SK-N-MC (cell line): Measurements from ENCODE around the gene SFXN5.
"Not testable (repeated sequence)": the region's sequence is repeated elsewhere in the genome, so short reads cannot be mapped to it uniquely, and the experiment has no call there.

Experiments used
- DNase-seq: peaks from one replicate; pipeline ENCODE4 v3.0.0-alpha.2; 2011; ENCODE audit warnings: low read depth, low spot score
- H3K27ac ChIP-seq: fragments of 200-600 bp; sonication (generic); 2 replicates; pipeline ENCODE4 v1.5.1; 2016; ENCODE audit warnings: mixed run types
- H3K36me3 ChIP-seq: fragments of 200-600 bp; sonication (generic); 2 replicates; pipeline ENCODE4 v1.6.1; 2017; ENCODE audit warnings: antibody characterized with exemption, low read length, mixed read lengths; ENCODE audit not compliant: insufficient read depth
- H3K4me3 ChIP-seq: fragments of 200-600 bp; sonication (generic); 2 replicates; pipeline ENCODE4 v1.5.1; 2016
- H3K9ac ChIP-seq: fragments of 200-600 bp; sonication (generic); 2 replicates; pipeline ENCODE4 v1.8.0; 2017; ENCODE audit warnings: mixed run types, mixed read lengths; ENCODE audit not compliant: insufficient read length
- H3K9me3 ChIP-seq: fragments of 200-600 bp; sonication (generic); 2 replicates; pipeline ENCODE4 v1.6.1; 2017; ENCODE audit warnings: low read depth, mild to moderate bottlenecking, antibody characterized with exemption, low read length, moderate library complexity, mixed read lengths
- EZH2 ChIP-seq: fragments of 200-600 bp; sonication (generic); IDR thresholded peaks from one replicate; pipeline ENCODE4 v1.6.1; 2017; ENCODE audit warnings: antibody characterized with exemption
- FOXP2 ChIP-seq: optimal IDR thresholded peaks from 2 replicates; pipeline ENCODE3; 2011; ENCODE audit warnings: mild to moderate bottlenecking, moderate library complexity; ENCODE audit not compliant: insufficient read depth; ENCODE audit errors: extremely low read length, control extremely low read depth
- POLR2AphosphoS5 ChIP-seq: IDR thresholded peaks from 2 replicates; pipeline ENCODE4 v1.6.1; 2012; ENCODE audit warnings: mild to moderate bottlenecking, low read depth, low read length, borderline replicate concordance

SFXN5 gene

DNA sequence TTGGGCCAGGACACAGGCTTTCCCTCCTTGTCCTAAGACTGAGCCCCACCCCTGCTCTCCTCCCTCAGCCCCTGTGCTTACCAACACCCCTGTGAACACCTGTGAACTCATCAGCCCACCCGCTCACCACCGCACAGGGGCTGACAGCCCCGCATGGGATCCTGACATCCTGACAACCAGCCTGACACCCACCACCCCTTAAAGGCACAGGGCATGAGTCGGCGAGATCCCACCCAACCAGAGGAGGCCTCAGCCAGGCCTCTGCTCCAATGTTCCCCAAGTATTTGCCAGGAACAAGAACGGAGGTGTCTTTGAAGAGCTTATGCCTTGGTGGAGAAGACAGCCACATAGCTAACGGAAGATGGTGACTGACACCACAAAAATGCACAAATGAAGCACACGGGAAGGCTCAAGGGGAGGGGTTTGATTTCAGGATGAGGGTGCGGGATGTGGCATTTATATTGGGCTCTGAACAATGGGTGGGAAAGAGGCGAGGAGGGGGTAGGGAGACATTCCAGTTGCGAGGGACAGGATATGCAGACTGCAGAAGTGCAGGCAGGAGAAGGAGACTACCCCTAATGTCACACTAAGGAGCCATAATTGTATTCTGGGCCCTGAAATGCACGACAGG, 30.2 kb upstream of the SFXN5 start:
- TF ChIP-seq FOXP2 (no peak), EZH2 (no peak), POLR2AphosphoS5 (no peak)
- no peak for DNase-seq
- H3K27ac ChIP-seq = no peak overlapping the region
- no peak overlapping the region for H3K9ac ChIP-seq
- H3K36me3 ChIP-seq = no peaks in the 10 kb centered on the region
- no peaks in the 10 kb centered on the region for H3K9me3 ChIP-seq
- no peak overlapping the region for H3K4me3 ChIP-seq

DNA sequence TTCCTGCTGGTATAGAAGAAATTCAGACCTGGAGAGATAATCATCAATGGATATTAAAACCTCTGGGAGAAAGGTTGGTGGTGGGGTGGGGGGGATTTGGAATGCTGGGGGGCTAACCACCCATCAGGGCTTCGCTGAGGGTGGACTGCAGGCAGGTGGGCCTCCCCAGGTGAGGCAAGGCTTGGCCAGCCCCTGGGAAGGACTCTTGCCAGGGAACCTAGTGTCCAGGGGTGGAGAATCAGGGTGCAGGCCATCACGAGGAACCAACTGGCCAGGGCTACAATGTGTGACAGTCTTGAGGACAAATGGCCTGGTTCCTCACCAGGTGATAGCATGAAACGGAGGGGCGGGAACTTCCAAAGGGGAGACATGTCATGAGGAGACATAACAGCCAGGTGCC, 29.4 kb upstream of the SFXN5 start:
- no peak overlapping the region for H3K9ac ChIP-seq
- TF ChIP-seq FOXP2 (no peak), POLR2AphosphoS5 (no peak), EZH2 (no peak)
- no peak for DNase-seq
- H3K27ac ChIP-seq = no peak overlapping the region
- H3K4me3 ChIP-seq = no peak overlapping the region
- H3K9me3 ChIP-seq = no peaks in the 10 kb centered on the region
- H3K36me3 ChIP-seq = no peaks in the 10 kb centered on the region

DNA sequence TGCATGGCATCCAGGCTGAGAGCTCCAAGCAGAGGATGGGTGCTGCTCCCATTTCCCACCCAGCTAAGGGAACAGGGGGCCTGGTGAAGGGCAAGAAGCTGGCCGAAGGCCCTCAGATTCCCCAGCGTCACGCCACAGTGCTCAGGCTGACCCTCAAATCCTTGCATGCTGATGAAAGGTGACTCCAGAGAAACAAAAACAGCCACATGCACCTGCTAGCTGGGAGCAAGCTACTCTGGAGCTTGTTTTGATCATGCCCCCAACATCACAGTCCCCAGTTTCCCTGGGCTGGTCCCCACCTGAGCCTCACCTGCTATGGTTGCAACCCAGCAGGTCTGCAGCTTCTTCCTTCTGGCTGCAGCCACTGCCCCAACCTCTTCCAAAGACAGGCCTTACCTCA, 28.0 kb upstream of the SFXN5 start:
- no peak for DNase-seq
- Histone ChIP-seq H3K9ac (no peak overlapping the region), H3K4me3 (no peak overlapping the region), H3K27ac (no peak overlapping the region), H3K9me3 (no peaks in the 10 kb centered on the region), H3K36me3 (no peaks in the 10 kb centered on the region)
- TF ChIP-seq FOXP2 (no peak), POLR2AphosphoS5 (no peak), EZH2 (no peak)

DNA sequence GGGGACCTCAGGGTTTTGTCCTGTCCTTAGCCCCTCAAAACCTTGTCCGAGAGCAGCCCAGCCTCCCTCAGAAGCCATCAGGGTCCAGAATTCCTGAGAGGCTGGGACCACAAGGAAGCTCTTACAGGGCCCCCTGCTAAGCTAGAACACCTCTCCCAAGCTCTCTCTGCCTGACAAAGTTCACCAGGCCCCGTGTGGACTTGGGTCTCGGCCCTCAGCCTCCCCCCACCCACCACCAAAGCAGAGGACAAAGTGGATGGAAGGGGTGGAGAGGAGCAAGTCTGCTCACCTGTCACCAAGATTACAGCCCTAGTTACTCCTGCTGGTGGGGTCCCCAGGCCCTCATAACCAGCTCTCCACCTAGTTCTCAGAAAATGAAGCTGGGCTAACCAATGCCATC, 24.4 kb upstream of the SFXN5 start:
- Histone ChIP-seq H3K27ac (no peak overlapping the region), H3K36me3 (no peaks in the 10 kb centered on the region), H3K9ac (no peak overlapping the region), H3K4me3 (no peak overlapping the region), H3K9me3 (no peaks in the 10 kb centered on the region)
- no peak for DNase-seq
- TF ChIP-seq EZH2 (no peak), FOXP2 (no peak), POLR2AphosphoS5 (no peak)

DNA sequence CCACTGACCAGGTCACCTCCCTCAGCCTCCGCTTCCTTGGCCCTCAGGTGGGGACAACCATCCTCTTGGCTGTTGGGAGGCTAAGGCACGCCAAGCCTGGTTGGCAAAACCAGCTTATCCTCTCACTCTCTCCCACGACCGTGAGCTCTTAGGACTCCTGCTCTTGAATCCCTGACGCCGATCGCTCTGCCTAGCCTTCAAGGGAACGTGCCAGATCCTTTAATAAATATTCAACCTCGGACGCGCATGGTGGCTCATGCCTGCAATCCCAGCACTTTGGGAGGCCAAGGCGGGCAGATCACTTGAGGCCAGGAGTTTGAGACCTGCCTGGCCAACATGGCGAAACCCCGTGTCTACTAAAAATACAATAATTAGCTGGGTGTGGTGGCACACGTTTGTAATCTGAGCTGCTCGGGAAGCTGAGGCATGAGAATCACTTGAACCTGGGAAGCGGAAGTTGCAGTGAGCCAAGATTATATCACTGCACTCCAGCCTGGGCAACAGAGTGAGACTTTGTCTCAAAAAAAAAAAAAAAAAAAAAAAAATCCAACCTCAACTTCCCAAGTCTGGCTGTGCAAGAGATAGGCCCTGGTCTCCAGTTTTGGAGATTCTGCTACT, 22.2 kb upstream of the SFXN5 start:
- H3K4me3 ChIP-seq, H3K9ac ChIP-seq, H3K36me3 ChIP-seq, DNase-seq, H3K27ac ChIP-seq, H3K9me3 ChIP-seq: not testable (repeated sequence)

DNA sequence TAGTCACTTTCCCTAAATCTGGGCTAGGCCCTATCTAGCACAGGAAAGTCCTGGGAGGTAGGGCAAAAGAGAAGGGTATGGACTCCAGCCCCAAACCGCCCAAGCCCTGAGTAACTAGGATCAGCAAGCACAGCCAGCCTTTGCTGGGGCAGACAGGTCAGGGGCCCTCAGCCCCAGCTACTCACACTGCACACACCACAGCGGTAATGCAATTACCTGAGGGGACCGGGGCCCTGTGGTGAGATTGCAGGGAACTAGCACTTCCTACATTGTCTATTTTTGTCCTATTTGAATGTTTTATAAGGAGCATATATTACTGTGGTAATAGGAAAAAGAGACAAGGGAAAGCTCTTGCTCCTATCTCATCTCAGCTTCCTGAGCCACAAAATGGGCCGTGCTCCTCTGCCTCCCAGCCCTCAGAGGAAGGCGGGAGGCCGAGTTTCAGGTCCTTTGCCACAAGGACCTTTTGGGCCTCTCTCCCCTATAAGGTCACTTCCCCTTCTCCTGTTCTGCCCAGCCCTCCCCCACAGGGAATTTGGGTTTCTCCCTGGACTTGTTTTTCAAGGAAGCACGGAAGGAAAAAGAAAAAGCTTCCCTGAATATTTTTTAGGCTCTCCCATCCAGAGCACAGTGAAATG, 20.8 kb upstream of the SFXN5 start:
- DNase-seq = no peak
- Histone ChIP-seq H3K9me3 (no peaks in the 10 kb centered on the region), H3K27ac (no peak overlapping the region), H3K4me3 (no peak overlapping the region), H3K36me3 (no peaks in the 10 kb centered on the region; the same call in 1 of the 2 replicates), H3K9ac (no peak overlapping the region)
- TF ChIP-seq EZH2 = no peak
- no peak for TF ChIP-seq FOXP2
- TF ChIP-seq POLR2AphosphoS5 = no peak

DNA sequence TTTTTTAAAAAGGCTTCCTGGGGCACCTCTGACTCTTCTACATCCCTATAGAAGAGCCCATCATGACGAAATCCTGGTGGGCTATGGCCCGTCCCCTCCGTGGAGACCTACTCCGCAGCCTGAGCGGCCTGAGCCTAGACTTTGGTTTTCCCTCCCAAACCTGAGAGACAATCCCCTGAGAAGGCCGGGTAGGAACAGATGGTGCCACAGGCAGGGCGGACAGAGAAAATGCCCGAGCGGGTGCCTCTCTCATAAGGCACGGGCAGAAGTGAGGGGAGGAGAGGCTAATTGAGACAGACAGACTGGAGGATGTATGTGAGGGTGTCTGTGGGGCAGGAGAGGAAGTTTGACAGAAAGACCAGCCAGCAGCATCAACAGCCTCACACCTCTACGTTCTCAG, 20.2 kb upstream of the SFXN5 start:
- Histone ChIP-seq H3K9me3 (no peaks in the 10 kb centered on the region), H3K27ac (no peak overlapping the region), H3K9ac (no peak overlapping the region), H3K36me3 (no peaks in the 10 kb centered on the region; the same call in 1 of the 2 replicates), H3K4me3 (no peak overlapping the region)
- TF ChIP-seq EZH2 (no peak), POLR2AphosphoS5 (no peak), FOXP2 (no peak)
- no peak for DNase-seq

DNA sequence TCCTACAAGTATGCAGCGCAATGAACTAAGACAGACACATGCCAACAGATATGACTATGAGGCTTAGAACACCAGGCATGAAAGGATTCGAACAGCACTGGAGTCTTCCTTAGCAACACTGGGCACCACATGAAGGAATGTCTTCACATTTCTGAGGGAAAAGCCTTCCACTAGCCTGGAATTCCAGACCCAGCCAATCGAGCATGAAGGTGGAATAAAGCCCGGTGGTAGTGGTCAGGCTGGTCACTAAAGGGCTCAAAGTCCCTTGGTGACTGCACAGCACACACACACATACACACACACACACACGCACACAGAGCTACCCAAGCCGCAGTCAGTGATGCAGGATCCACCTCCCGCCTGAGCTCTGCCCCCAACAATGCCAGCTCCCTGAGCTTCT, 19.7 kb upstream of the SFXN5 start:
- no peak overlapping the region for H3K9ac ChIP-seq
- H3K4me3 ChIP-seq = no peak overlapping the region
- DNase-seq = no peak
- TF ChIP-seq FOXP2 (no peak), POLR2AphosphoS5 (no peak), EZH2 (no peak)
- H3K27ac ChIP-seq = no peak overlapping the region
- no peaks in the 10 kb centered on the region; the same call in 1 of the 2 replicates for H3K36me3 ChIP-seq
- H3K9me3 ChIP-seq = no peaks in the 10 kb centered on the region

DNA sequence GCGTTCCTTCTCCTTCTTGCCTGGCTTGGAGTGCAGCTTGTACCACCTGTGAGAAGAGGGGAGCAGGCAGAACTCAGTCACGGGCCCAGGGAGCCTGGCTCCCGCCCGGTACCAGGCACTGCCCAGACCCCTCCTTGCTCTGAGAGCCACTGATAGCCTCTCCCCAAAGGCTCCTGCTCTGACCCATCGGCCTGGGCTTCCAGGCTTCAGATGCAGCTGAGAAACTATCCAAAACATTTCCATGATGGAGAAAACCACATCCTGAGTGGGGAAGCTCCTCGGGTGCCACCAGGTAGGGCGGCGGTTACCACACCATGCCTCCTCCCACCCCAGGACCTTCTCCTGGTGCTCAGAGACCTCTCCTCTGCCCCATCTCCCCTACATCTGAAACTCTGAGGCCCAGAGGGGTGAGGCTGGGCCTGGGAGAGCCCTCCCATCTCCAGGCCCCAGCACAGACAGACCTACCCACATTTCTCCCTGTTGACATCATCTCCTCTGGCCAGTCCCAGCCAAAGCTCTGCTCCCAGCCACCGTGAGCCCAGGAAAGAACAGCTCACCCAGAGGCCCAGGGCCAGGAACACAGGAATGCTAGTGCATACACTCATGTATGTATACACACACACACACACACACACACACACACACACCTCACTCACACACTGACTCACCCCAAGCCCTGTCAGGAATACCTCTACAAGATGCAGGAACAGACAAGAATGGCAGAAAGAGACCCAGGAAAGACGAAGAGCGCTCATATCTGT, 17.9 kb upstream of the SFXN5 start:
- no peak overlapping the region for H3K9ac ChIP-seq
- no peak for TF ChIP-seq FOXP2
- no peak for TF ChIP-seq POLR2AphosphoS5
- no peak for TF ChIP-seq EZH2
- no peaks in the 10 kb centered on the region; the same call in 1 of the 2 replicates for H3K36me3 ChIP-seq

More for the DNA sequence above, 17.9 kb upstream of the SFXN5 start:
- no peak for DNase-seq
- Histone ChIP-seq H3K27ac (no peak overlapping the region), H3K9me3 (no peaks in the 10 kb centered on the region), H3K4me3 (no peak overlapping the region)
